Measurements from ENCODE around the gene CEP112.

DNA sequence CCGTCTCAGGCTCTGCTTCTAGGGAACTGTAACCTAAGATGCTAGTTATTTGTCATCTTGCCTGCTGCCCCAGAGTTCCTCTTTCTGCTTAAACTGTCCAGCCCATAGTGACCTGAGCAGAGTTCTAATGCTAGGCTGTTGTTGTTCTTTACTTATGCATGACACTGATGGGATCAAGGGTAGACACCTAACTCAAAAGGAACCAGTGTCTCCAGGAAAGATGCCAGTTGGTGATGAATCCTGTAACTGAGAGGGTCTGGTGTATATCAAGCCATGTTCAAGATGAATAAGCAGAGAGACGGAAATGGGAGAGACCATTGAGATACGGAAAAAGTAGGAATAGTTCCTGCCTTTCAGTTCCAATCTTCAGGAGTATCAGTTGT lies 23.6 kb upstream of the CEP112 start:
- no peak for TF ChIP-seq POLR2A (IDR thresholded peaks at IDR 0.05)
- TF ChIP-seq, protein P1, sequence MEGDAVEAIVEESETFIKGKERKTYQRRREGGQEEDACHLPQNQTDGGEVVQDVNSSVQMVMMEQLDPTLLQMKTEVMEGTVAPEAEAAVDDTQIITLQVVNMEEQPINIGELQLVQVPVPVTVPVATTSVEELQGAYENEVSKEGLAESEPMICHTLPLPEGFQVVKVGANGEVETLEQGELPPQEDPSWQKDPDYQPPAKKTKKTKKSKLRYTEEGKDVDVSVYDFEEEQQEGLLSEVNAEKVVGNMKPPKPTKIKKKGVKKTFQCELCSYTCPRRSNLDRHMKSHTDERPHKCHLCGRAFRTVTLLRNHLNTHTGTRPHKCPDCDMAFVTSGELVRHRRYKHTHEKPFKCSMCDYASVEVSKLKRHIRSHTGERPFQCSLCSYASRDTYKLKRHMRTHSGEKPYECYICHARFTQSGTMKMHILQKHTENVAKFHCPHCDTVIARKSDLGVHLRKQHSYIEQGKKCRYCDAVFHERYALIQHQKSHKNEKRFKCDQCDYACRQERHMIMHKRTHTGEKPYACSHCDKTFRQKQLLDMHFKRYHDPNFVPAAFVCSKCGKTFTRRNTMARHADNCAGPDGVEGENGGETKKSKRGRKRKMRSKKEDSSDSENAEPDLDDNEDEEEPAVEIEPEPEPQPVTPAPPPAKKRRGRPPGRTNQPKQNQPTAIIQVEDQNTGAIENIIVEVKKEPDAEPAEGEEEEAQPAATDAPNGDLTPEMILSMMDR (IDR thresholded peaks at IDR 0.05) = no peak

Data from testis (tissue), 2 donors.